Upper lobe of right lung (tissue), 1 donor: ENCODE data around the gene KBTBD2. TPM values are rescaled to one million over a fixed set of nuclear protein-coding genes. Genes with fewer than 3 reads are reported as not detected.
A peak's percentile ranks its signal among the peaks of the same experiment; 100 is the strongest.

Experiments
- ATAC-seq: fragments of 200-7000 bp; cut with Tn5 transposase; one replicate; pipeline ENCODE4 v1.9.1; 2020; ENCODE audit warnings: mild to moderate bottlenecking, moderate library complexity
- DNase-seq: peaks from one replicate; pipeline ENCODE4 v3.0.0-alpha.2; 2020
- H3K27ac ChIP-seq: fragments of 200-600 bp; one replicate; pipeline ENCODE4 v1.8.0; 2022
- H3K27me3 ChIP-seq: fragments of 200-600 bp; one replicate; pipeline ENCODE4 v1.8.0; 2022; ENCODE audit warnings: mild to moderate bottlenecking
- H3K36me3 ChIP-seq: fragments of 200-600 bp; one replicate; pipeline ENCODE4 v1.8.0; 2022
- H3K4me1 ChIP-seq: fragments of 200-600 bp; one replicate; pipeline ENCODE4 v1.8.0; 2022
- H3K4me3 ChIP-seq: fragments of 200-600 bp; one replicate; pipeline ENCODE4 v1.8.0; 2022; ENCODE audit warnings: mild to moderate bottlenecking
- H3K9me3 ChIP-seq: fragments of 200-600 bp; one replicate; pipeline ENCODE4 v1.8.0; 2022
- intact Hi-C: fragments of 100-400 bp; cut with DNase I; formaldehyde crosslinking; loops from one replicate; pipeline ENCODE4 v1.11.0; 2022
- total RNA-seq: library from RNA; stranded (reverse); fragmentation: NEBNext Ultra II Directional; extraction: Animal tissue kit (Norgen Biotek cat#: 25700); gene quantifications from one replicate; pipeline ENCODE4 v1.2.1, GENCODE V29; 2021
- TF ChIP-seq, protein P1 (sequence below): fragments of 200-600 bp; IDR thresholded peaks from one replicate; pipeline ENCODE4 v1.8.0; 2022; ENCODE audit warnings: antibody characterized with exemption
- donor health status: DM: no; HTN: yes; CAD: no; lungs with severe emphysema.

The KBTBD2 gene
- total RNA-seq, 1 donor from 2014 or later, result 44.7 TPM

GRCh38 chr7:32892521-32893206 lies 1.1 kb upstream of the KBTBD2 start:
- DNase-seq (peak; percentile 72), ATAC-seq (peak; percentile 2)
- intact Hi-C loops, result no loop called here
- Histone ChIP-seq H3K4me1 (peaks cover 37% of the 10 kb centered on the region), H3K27ac (peak overlapping the region; percentile 94), H3K4me3 (peak overlapping the region; percentile 57), H3K27me3 (no peaks in the 10 kb centered on the region), H3K9me3 (no peaks in the 10 kb centered on the region), H3K36me3 (no peaks in the 10 kb centered on the region)
- TF ChIP-seq, protein P1, sequence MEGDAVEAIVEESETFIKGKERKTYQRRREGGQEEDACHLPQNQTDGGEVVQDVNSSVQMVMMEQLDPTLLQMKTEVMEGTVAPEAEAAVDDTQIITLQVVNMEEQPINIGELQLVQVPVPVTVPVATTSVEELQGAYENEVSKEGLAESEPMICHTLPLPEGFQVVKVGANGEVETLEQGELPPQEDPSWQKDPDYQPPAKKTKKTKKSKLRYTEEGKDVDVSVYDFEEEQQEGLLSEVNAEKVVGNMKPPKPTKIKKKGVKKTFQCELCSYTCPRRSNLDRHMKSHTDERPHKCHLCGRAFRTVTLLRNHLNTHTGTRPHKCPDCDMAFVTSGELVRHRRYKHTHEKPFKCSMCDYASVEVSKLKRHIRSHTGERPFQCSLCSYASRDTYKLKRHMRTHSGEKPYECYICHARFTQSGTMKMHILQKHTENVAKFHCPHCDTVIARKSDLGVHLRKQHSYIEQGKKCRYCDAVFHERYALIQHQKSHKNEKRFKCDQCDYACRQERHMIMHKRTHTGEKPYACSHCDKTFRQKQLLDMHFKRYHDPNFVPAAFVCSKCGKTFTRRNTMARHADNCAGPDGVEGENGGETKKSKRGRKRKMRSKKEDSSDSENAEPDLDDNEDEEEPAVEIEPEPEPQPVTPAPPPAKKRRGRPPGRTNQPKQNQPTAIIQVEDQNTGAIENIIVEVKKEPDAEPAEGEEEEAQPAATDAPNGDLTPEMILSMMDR, result no peak

DNA sequence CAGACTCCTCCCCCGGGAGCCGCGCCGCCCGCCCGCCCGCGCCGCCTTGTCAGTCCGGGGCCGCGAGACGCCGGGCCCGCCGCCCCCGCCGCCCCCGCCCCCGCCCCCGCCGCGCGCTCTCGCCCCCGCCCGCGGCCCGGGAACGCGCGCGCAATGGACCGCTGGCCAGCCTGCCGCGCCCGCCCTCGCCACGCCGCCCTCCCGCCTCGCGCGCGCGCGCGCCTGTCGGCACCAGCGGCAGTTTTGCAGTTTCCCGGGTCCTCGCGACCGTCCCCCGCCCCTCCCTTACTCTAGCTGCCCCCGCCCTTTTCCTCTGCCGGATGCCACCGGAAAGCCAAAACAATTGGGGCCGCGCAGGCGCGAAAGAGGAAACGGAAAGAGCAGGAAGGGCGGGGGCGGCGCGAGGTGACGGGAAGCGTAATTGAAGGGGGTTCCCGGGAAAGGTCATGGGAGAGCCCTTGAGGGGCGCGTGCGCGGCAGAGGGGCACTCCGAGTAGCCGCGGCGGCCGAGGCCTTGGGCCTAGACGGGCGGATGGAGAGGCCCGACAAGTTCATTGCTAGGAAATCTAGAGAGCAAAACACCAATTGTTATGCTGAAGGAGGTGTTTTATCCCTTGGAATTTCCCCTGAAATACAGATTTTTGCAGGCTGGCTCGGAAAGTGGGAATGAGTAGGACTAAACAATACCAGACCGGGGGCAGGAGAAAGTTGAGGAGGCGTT lies 400 bp upstream of the KBTBD2 start:
- Histone ChIP-seq H3K36me3 (no peaks in the 10 kb centered on the region), H3K27ac (peak overlapping the region; percentile 95), H3K4me1 (peaks cover 44% of the 10 kb centered on the region), H3K27me3 (no peaks in the 10 kb centered on the region), H3K9me3 (no peaks in the 10 kb centered on the region), H3K4me3 (peak overlapping the region; percentile 72)
- DNase-seq, result peak; percentile 99
- ATAC-seq, result peak; percentile 90
- intact Hi-C loops, result no loop called here
- TF ChIP-seq, protein P1, result no peak

GRCh38 chr7:32890793-32891042 lies 842 bp downstream of the KBTBD2 start:
- Histone ChIP-seq H3K4me3 (peak overlapping the region; percentile 72), H3K36me3 (no peaks in the 10 kb centered on the region), H3K9me3 (no peaks in the 10 kb centered on the region), H3K27ac (peak overlapping the region; percentile 95), H3K27me3 (no peaks in the 10 kb centered on the region), H3K4me1 (peaks cover 56% of the 10 kb centered on the region)
- ATAC-seq (no peak), DNase-seq (no peak)
- intact Hi-C loops, result no loop called here
- TF ChIP-seq, protein P1, result no peak

- H3K27me3 ChIP-seq, result no peaks in the 10 kb centered on the region
- peak overlapping the region; percentile 72 for H3K4me3 ChIP-seq
- ATAC-seq (peak; percentile 8), DNase-seq (no peak)
- no peaks in the 10 kb centered on the region for H3K36me3 ChIP-seq
- no peaks in the 10 kb centered on the region for H3K9me3 ChIP-seq
- H3K27ac ChIP-seq, result peak overlapping the region; percentile 95
- peaks cover 60% of the 10 kb centered on the region for H3K4me1 ChIP-seq
- intact Hi-C loops, result no loop called here
- TF ChIP-seq, protein P1, result no peak
Measured at GRCh38 chr7:32890010-32890792, 1.4 kb downstream of the KBTBD2 start.

DNA sequence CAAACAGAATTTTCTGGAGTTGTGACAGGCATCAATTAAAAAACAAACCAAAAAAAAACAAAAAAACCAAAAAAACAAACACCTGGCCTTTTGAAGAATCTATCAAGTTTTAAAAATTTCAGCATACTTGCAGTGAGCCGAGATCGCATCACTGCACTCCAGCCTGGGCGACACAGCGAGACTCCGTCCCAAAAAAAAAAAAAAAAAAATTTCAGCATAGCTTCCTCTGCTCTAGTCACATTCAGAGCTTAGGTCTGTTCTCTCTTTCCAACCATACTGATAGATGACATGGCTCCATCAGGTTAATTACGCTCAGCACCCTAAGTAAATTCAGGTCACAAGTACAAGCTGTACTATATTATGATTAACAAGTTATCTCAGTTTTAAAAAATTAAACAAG lies 3.1 kb downstream of the KBTBD2 start:
- ATAC-seq (no peak), DNase-seq (no peak)
- TF ChIP-seq, protein P1, result no peak
- Histone ChIP-seq H3K4me1 (peaks cover 67% of the 10 kb centered on the region), H3K9me3 (no peaks in the 10 kb centered on the region), H3K36me3 (no peaks in the 10 kb centered on the region), H3K4me3 (no peak overlapping the region), H3K27ac (peak overlapping the region; percentile 95), H3K27me3 (no peaks in the 10 kb centered on the region)
- intact Hi-C loops, result no loop called here
